Measurements from ENCODE around the gene SBF2.

- TF ChIP-seq POLR2AphosphoS5 (IDR thresholded peaks at IDR 0.05; ENCODE audit: low read depth, low read length) (no peak), REST (IDR thresholded peaks at IDR 0.05; ENCODE audit: insufficient read depth in 1 of 2, low read depth in 2 of 2, low read length in 2 of 2) (no peak), SIN3A (IDR thresholded peaks at IDR 0.05; ENCODE audit: borderline replicate concordance, insufficient read depth, low read length) (no peak), TAF1 (IDR thresholded peaks at IDR 0.05; ENCODE audit: borderline replicate concordance, insufficient read depth, low read length) (no peak), FOXP2 (optimal IDR thresholded peaks at IDR 0.05; ENCODE audit: borderline replicate concordance, extremely low read depth, extremely low read length, insufficient read depth) (no peak)
Observed at GRCh38 chr11:9765320-9766101, 528.5 kb downstream of the SBF2 start.

All from PFSK-1 (cell line).